Esophagus squamous epithelium (tissue), 4 donors: ENCODE measurements around the gene KCNMA1.

Experiments used
- CTCF ChIP-seq, 6 experiments: fragments of 450-650 bp in 4 of 6; fragments of 200-600 bp in 2 of 6; sonication (generic) in 2 of 6; IDR thresholded peaks; one replicate each; pipeline ENCODE4 v1.5.1; 2016 to 2019; ENCODE audit warnings: antibody characterized with exemption in 6 of 6, mild to moderate bottlenecking in 4 of 6, moderate library complexity in 4 of 6
- POLR2A ChIP-seq, 4 donors: fragments of 450-650 bp; IDR thresholded peaks; one replicate each; pipeline ENCODE4 v1.6.1; 2017; ENCODE audit warnings: antibody characterized with exemption in 4 of 4, mild to moderate bottlenecking in 4 of 4, moderate library complexity in 3 of 4

GRCh38 chr10:76874176-76874575 lies 763.4 kb downstream of the KCNMA1 start:
- TF ChIP-seq POLR2A (IDR thresholded peaks at IDR 0.05) (no peak), CTCF (IDR thresholded peaks at IDR 0.05) (no peak)
